ENCODE measurements around the gene KLF18.

The KLF18 gene

GRCh38 chr1:44158871-44159270, 17.4 kb upstream of the KLF18 start:
- Histone ChIP-seq H3K27me3 (no peaks in the 10 kb centered on the region), H3K36me3 (no peaks in the 10 kb centered on the region), H3K4me1 (ENCODE audit: control insufficient read depth in 1 of 2, insufficient read depth in 1 of 2, low read depth in 1 of 2, low read length in 1 of 2) (no peaks in the 10 kb centered on the region), H3K9me3 (no peaks in the 10 kb centered on the region), H3K4me3 (ENCODE audit: low read depth in 1 of 2, low read length in 1 of 2) (no peak overlapping the region), H3K27ac (no peak overlapping the region)
- TF ChIP-seq, protein P1, sequence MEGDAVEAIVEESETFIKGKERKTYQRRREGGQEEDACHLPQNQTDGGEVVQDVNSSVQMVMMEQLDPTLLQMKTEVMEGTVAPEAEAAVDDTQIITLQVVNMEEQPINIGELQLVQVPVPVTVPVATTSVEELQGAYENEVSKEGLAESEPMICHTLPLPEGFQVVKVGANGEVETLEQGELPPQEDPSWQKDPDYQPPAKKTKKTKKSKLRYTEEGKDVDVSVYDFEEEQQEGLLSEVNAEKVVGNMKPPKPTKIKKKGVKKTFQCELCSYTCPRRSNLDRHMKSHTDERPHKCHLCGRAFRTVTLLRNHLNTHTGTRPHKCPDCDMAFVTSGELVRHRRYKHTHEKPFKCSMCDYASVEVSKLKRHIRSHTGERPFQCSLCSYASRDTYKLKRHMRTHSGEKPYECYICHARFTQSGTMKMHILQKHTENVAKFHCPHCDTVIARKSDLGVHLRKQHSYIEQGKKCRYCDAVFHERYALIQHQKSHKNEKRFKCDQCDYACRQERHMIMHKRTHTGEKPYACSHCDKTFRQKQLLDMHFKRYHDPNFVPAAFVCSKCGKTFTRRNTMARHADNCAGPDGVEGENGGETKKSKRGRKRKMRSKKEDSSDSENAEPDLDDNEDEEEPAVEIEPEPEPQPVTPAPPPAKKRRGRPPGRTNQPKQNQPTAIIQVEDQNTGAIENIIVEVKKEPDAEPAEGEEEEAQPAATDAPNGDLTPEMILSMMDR (IDR thresholded peaks at IDR 0.05) = no peak

DNA sequence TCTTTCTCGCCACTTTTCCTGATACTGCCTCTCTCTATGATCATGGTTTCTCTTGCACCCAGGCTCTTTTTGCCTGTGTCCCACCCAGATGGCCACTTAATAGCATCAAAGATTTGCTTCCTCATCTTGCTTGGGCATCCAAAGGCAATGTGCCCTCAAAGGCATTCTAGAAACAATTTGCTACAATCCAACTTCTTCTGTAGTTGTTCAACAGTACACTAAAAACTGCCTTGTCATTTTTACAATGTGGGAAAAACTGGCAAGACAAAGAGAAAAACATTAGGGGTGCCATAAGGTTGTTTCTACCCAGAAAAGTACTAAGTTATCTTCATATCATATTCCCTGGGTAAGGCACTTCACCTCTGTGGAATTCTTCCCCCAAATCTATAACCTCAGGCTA, 16.5 kb upstream of the KLF18 start:
- Histone ChIP-seq H3K9me3 (no peaks in the 10 kb centered on the region), H3K36me3 (no peaks in the 10 kb centered on the region), H3K4me1 (ENCODE audit: control insufficient read depth in 1 of 2, insufficient read depth in 1 of 2, low read depth in 1 of 2, low read length in 1 of 2) (no peaks in the 10 kb centered on the region), H3K4me3 (ENCODE audit: low read depth in 1 of 2, low read length in 1 of 2) (no peak overlapping the region), H3K27me3 (no peaks in the 10 kb centered on the region), H3K27ac (no peak overlapping the region)
- TF ChIP-seq, protein P1 (IDR thresholded peaks at IDR 0.05) = no peak

DNA sequence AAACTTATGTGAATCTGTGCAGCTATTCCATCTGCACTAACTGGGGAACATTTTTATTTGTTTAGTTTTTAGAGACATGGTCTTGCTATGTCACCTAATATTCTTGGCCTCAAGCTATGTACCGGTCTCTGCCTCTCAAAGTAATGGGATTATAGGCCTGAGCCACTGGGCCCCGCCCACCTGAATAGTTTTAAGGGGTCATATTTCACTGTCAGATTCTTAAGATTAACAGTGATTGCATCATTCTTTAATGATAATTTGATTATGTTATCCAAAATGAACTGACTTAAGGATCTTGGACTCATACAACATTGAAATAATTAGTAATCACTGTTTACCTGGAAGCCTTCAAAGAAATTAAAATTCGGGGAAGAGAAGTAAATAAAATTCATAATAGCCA, 12.6 kb upstream of the KLF18 start:
- H3K27ac ChIP-seq = no peak overlapping the region

DNA sequence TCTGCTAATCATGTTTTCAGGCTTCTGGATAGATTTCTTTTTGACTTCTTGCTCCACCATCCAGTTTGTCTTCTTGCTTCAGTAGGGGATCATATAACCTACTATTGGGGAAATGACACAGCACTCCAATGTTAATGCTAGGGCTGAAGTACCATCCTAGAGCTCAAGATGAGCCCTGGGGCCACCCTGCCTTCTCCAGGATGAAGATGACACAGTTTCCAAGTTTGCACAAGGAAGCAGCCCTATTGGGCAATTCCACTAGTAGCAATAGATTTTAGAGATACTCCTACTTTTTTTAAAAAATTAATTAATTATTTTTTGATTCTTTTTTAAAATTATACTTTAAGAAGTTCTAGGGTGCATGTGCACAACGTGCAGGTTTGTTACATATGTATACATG, 11.3 kb upstream of the KLF18 start:
- H3K27ac ChIP-seq = no peak overlapping the region
- no peaks in the 10 kb centered on the region for H3K4me1 ChIP-seq (ENCODE audit: control insufficient read depth in 1 of 2, insufficient read depth in 1 of 2, low read depth in 1 of 2, low read length in 1 of 2)
- H3K9me3 ChIP-seq = no peaks in the 10 kb centered on the region
- no peaks in the 10 kb centered on the region for H3K36me3 ChIP-seq
- TF ChIP-seq, protein P1 (IDR thresholded peaks at IDR 0.05) = no peak
- H3K4me3 ChIP-seq (ENCODE audit: low read depth in 1 of 2, low read length in 1 of 2) = no peak overlapping the region
- peaks cover 21% of the 10 kb centered on the region for H3K27me3 ChIP-seq

More for the DNA sequence above, 12.6 kb upstream of the KLF18 start:
- Histone ChIP-seq H3K27me3 (peaks cover 20% of the 10 kb centered on the region), H3K4me3 (ENCODE audit: low read depth in 1 of 2, low read length in 1 of 2) (no peak overlapping the region), H3K4me1 (ENCODE audit: control insufficient read depth in 1 of 2, insufficient read depth in 1 of 2, low read depth in 1 of 2, low read length in 1 of 2) (no peaks in the 10 kb centered on the region), H3K9me3 (no peaks in the 10 kb centered on the region), H3K36me3 (no peaks in the 10 kb centered on the region)
- TF ChIP-seq, protein P1 (IDR thresholded peaks at IDR 0.05) = no peak

- H3K36me3 ChIP-seq = no peaks in the 10 kb centered on the region
- H3K27me3 ChIP-seq = peaks cover 21% of the 10 kb centered on the region
- H3K4me3 ChIP-seq (ENCODE audit: low read depth in 1 of 2, low read length in 1 of 2) = no peak overlapping the region
- H3K4me1 ChIP-seq (ENCODE audit: control insufficient read depth in 1 of 2, insufficient read depth in 1 of 2, low read depth in 1 of 2, low read length in 1 of 2) = no peaks in the 10 kb centered on the region
- no peak overlapping the region for H3K27ac ChIP-seq
- TF ChIP-seq, protein P1 (IDR thresholded peaks at IDR 0.05) = no peak
- no peaks in the 10 kb centered on the region for H3K9me3 ChIP-seq
Measured at GRCh38 chr1:44151808-44152207, 10.4 kb upstream of the KLF18 start.

DNA sequence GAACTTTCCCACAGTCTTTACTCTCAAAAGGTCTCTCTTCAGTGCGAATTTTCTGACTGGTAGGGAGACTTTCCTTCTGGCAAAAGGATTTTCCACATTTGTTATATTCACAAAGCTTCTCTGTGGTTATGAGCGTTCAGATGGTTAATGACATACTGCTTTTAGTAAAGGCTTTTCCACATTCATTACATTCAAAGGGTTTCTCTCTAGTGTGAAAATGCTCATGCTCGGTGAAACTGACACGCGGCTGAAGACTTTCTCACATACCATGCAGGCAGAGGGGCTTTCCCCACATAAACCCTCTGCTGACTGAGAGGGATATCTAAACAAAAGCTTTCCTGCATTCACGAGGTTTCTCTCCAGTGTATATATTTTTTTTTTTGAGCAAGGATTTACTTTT, 9.9 kb upstream of the KLF18 start:
- TF ChIP-seq, protein P1 (IDR thresholded peaks at IDR 0.05) = no peak
- Histone ChIP-seq H3K27ac (no peak overlapping the region), H3K4me3 (ENCODE audit: low read depth in 1 of 2, low read length in 1 of 2) (no peak overlapping the region), H3K36me3 (no peaks in the 10 kb centered on the region), H3K4me1 (ENCODE audit: control insufficient read depth in 1 of 2, insufficient read depth in 1 of 2, low read depth in 1 of 2, low read length in 1 of 2) (no peaks in the 10 kb centered on the region), H3K27me3 (peaks cover 21% of the 10 kb centered on the region), H3K9me3 (no peaks in the 10 kb centered on the region)
